ENCODE data around the gene SENP7.
"Not testable (repeated sequence)": the region's sequence is repeated elsewhere in the genome, so short reads cannot be mapped to it uniquely, and the experiment has no call there.

The SENP7 gene

DNA sequence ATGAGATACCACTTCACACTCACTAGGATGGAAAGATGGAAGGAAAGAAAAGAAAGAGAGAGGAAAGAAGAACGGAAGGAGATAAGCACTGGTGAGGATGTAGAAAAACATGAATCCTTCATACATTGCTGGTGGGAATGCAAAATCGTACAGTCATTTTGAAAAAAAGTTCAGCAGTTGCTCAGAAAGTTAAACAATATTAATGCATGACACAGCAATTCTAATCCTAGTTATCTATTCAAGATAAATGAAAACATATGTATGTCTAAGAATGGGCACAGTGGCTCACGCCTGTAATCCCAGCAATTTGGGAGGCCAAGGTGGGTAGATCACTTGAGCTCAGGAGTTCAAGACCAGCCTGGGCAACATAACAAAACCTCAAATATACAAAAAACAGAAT is 59.1 kb downstream of the SENP7 start:
- Histone ChIP-seq H3K36me3 (peaks cover 4% of the 10 kb centered on the region; the same call in 1 of the 2 replicates), H3K27me3 (ENCODE audit: insufficient read depth, low read depth, severe bottlenecking) (no peaks in the 10 kb centered on the region), H3K4me3 (ENCODE audit: low read depth, low read length) (no peak overlapping the region), H3K9me3 (ENCODE audit: severe bottlenecking) (no peaks in the 10 kb centered on the region), H3K27ac (no peak overlapping the region)
- TF ChIP-seq, protein P1, sequence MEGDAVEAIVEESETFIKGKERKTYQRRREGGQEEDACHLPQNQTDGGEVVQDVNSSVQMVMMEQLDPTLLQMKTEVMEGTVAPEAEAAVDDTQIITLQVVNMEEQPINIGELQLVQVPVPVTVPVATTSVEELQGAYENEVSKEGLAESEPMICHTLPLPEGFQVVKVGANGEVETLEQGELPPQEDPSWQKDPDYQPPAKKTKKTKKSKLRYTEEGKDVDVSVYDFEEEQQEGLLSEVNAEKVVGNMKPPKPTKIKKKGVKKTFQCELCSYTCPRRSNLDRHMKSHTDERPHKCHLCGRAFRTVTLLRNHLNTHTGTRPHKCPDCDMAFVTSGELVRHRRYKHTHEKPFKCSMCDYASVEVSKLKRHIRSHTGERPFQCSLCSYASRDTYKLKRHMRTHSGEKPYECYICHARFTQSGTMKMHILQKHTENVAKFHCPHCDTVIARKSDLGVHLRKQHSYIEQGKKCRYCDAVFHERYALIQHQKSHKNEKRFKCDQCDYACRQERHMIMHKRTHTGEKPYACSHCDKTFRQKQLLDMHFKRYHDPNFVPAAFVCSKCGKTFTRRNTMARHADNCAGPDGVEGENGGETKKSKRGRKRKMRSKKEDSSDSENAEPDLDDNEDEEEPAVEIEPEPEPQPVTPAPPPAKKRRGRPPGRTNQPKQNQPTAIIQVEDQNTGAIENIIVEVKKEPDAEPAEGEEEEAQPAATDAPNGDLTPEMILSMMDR (IDR thresholded peaks at IDR 0.05; ENCODE audit: low read depth, low read length) = no peak
- DNase-seq = no peak

DNA sequence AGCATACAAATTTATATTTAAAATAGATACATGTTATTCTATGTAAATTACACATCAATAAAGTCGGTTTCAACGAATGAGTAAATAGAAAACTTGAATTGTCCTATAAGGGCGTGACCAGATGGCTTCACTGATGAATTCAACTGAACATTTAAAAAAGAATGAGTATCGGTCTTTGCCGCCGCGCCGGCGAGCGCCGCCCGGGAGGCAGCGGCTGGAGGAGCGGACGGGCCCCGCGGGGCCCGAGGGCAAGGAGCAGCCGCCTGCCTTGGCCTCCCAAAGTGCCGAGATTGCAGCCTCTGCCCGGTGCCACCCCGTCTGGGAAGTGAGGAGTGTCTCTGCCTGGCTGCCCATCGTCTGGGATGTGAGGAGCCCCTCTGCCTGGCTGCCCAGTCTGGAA is 74.4 kb downstream of the SENP7 start:
- H3K36me3 ChIP-seq; DNase-seq; H3K27ac ChIP-seq; H3K27me3 ChIP-seq (ENCODE audit: insufficient read depth, low read depth, severe bottlenecking); H3K4me3 ChIP-seq (ENCODE audit: low read depth, low read length); H3K9me3 ChIP-seq (ENCODE audit: severe bottlenecking): not testable (repeated sequence)

DNA sequence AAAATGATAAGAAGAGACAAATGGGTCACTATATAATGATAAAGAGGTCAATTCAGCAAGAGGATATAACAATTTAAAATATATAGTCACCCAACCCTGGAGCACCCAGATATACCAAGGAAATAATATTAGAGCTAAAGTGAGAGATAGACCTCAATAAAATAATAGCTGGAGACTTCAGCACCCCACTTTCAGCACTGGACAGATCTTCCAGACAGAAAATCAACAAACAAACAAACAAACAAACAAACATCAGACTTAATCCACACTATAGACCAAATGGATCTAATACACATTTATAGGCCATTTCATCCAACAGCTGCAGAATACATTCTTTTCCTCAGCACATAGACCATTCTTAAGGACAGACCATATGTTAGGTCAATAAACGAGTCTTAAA is 79.4 kb downstream of the SENP7 start:
- H3K36me3 ChIP-seq = no peaks in the 10 kb centered on the region
- no peak for DNase-seq
- H3K27ac ChIP-seq = no peak overlapping the region
- TF ChIP-seq, protein P1 (IDR thresholded peaks at IDR 0.05; ENCODE audit: low read depth, low read length) = no peak
- no peaks in the 10 kb centered on the region for H3K27me3 ChIP-seq (ENCODE audit: insufficient read depth, low read depth, severe bottlenecking)
- H3K4me3 ChIP-seq (ENCODE audit: low read depth, low read length) = no peak overlapping the region
- no peaks in the 10 kb centered on the region for H3K9me3 ChIP-seq (ENCODE audit: severe bottlenecking)

DNA sequence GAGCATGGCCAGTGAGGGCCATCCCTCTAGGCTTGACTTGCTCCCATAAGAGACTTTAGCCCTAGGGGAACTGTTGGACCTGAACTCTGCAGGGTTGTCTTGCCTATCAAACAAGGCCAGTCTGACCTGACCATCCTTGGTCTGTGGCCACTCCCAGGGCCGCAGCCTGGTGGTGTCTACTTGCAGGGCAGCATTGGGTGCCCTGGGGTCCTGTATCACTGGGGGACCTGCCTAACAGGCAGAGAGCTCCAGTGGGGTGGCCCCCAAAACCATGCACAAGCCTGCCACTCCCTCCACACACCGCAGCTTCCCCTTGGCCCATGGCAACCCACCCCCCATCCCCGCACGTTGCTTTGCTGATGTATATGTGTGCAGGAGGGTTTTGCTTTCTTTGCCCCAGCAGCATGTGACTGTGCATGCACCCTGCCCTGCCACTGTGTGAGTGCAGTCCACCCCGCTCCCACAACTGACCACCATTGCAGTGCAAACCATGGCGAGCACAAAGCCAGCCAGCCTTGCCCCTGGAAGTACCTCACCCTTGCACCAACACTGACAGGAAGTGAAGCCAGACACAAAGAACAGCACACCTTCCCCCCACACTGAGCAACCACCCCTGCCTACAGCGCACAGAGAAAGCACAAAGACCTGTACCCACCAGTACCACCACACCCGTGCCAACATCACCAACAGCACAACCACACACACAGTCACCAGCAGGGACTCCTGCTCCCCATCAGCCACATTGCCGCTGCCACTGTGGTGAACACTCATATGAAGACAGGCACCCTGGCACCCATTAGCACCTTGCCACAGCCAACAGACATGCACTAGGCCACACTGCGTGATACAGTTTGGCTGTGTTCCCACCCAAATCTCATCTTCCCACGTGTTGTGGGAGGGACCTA is 88.8 kb downstream of the SENP7 start:
- DNase-seq = no peak
- no peaks in the 10 kb centered on the region for H3K36me3 ChIP-seq
- no peak overlapping the region for H3K27ac ChIP-seq
- no peak overlapping the region for H3K4me3 ChIP-seq (ENCODE audit: low read depth, low read length)
- TF ChIP-seq, protein P1 (IDR thresholded peaks at IDR 0.05; ENCODE audit: low read depth, low read length) = no peak
- no peaks in the 10 kb centered on the region for H3K9me3 ChIP-seq (ENCODE audit: severe bottlenecking)
- H3K27me3 ChIP-seq (ENCODE audit: insufficient read depth, low read depth, severe bottlenecking) = no peaks in the 10 kb centered on the region

DNA sequence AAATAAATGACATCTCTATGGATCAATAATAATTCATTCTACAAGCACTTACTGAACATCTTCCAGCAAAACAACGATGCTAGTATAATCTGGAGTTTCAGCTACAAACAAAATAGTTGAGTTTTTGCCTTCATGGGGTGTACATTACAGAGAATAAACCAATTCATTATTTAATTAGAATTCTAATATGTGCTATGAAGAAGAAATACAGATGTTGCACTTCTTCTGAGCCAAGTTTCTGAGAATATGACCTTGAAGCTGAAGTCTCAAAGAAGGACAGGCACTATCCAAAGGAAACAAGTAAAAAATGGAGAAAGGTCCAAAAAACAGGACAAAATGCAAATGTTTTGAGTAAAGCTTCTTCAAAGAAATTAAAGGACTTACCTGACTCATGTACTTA is 94.2 kb downstream of the SENP7 start:
- TF ChIP-seq, protein P1 (IDR thresholded peaks at IDR 0.05; ENCODE audit: low read depth, low read length) = no peak
- Histone ChIP-seq H3K27ac (no peak overlapping the region), H3K36me3 (no peaks in the 10 kb centered on the region), H3K27me3 (ENCODE audit: insufficient read depth, low read depth, severe bottlenecking) (no peaks in the 10 kb centered on the region), H3K9me3 (ENCODE audit: severe bottlenecking) (no peaks in the 10 kb centered on the region), H3K4me3 (ENCODE audit: low read depth, low read length) (no peak overlapping the region)
- no peak for DNase-seq

DNA sequence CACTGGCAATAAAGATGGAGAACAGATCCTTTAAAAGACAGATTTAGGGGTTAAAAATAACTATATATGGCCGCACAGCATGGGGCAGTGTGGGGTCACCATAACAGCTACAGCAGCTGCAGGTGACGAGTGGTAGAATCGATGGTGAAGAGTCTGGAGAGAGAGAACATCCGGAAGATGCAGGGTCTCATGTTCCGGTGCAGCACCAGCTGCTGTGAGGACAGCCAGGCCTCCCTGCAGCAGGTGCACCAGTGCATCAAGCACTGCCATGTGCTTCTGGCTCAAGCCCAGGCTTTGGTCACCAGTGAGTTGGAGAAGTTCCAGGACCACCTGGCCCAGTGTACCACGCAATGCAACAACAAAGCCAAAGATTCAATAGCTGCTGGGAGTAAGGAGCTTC is 98.9 kb downstream of the SENP7 start:
- TF ChIP-seq, protein P1 (IDR thresholded peaks at IDR 0.05; ENCODE audit: low read depth, low read length) = no peak

More for the DNA sequence above, 98.9 kb downstream of the SENP7 start:
- H3K9me3 ChIP-seq (ENCODE audit: severe bottlenecking) = no peaks in the 10 kb centered on the region
- H3K27me3 ChIP-seq (ENCODE audit: insufficient read depth, low read depth, severe bottlenecking) = no peaks in the 10 kb centered on the region
- H3K36me3 ChIP-seq = no peaks in the 10 kb centered on the region
- H3K4me3 ChIP-seq (ENCODE audit: low read depth, low read length) = no peak overlapping the region
- DNase-seq = no peak
- no peak overlapping the region for H3K27ac ChIP-seq

Data from WERI-Rb-1 (cell line).